HG02840 (cell line): ENCODE measurements around the gene TBC1D9.

Source experiments
- ATAC-seq: cut with Tn5 transposase; IDR thresholded peaks from one replicate; pipeline ENCODE4 v1.9.1; 2021; ENCODE audit warnings: mild to moderate bottlenecking, moderate library complexity, moderate number of reproducible peaks; ENCODE audit not compliant: unreplicated experiment, low FRiP score

TBC1D9 gene

GRCh38 chr4:140628016-140628415 lies 128.2 kb downstream of the TBC1D9 start:
- no peak for ATAC-seq

- no peak for ATAC-seq
Measured at GRCh38 chr4:140626661-140627376, 129.4 kb downstream of the TBC1D9 start.

- no peak for ATAC-seq
Measured at GRCh38 chr4:140622333-140622958, 133.7 kb downstream of the TBC1D9 start.

GRCh38 chr4:140621161-140621560 lies 135.0 kb downstream of the TBC1D9 start:
- ATAC-seq, result no peak

- no peak for ATAC-seq
Measured at GRCh38 chr4:140617499-140618248, 138.5 kb downstream of the TBC1D9 start.

GRCh38 chr4:140615451-140615850 lies 140.7 kb downstream of the TBC1D9 start:
- no peak for ATAC-seq

GRCh38 chr4:140612357-140612756 lies 143.8 kb downstream of the TBC1D9 start:
- no peak for ATAC-seq

GRCh38 chr4:140611854-140612253 lies 144.3 kb downstream of the TBC1D9 start:
- no peak for ATAC-seq

- peak; percentile 82 for ATAC-seq
Measured at GRCh38 chr4:140609548-140610425, 146.4 kb downstream of the TBC1D9 start.

- ATAC-seq, result no peak
Measured at GRCh38 chr4:140607852-140608251, 148.3 kb downstream of the TBC1D9 start.

- ATAC-seq, result no peak
Measured at GRCh38 chr4:140604544-140604943, 151.6 kb downstream of the TBC1D9 start.

- no peak for ATAC-seq
Measured at GRCh38 chr4:140603286-140603685, 152.9 kb downstream of the TBC1D9 start.

- ATAC-seq, result no peak
Measured at GRCh38 chr4:140602714-140603113, 153.5 kb downstream of the TBC1D9 start.

GRCh38 chr4:140600408-140600807 lies 155.8 kb downstream of the TBC1D9 start:
- no peak for ATAC-seq

- peak; percentile 87 for ATAC-seq
Measured at GRCh38 chr4:140595065-140595464, 161.1 kb downstream of the TBC1D9 start.

- no peak for ATAC-seq
Measured at GRCh38 chr4:140584439-140584838, 171.7 kb downstream of the TBC1D9 start.

- no peak for ATAC-seq
Measured at GRCh38 chr4:140581078-140581477, 175.1 kb downstream of the TBC1D9 start.

GRCh38 chr4:140579278-140579677 lies 176.9 kb downstream of the TBC1D9 start:
- ATAC-seq, result no peak

- no peak for ATAC-seq
Measured at GRCh38 chr4:140575489-140575888, 180.7 kb downstream of the TBC1D9 start.

GRCh38 chr4:140571620-140572019 lies 184.6 kb downstream of the TBC1D9 start:
- ATAC-seq, result no peak
